CD4-positive, alpha-beta T cell (primary cell): ENCODE data around the gene NKD1. TPM values are rescaled to one million over a fixed set of nuclear protein-coding genes. Genes with fewer than 3 reads are reported as not detected.

Experiments used
- ATAC-seq: fragments of 200-7000 bp; cut with Tn5 transposase; one replicate; pipeline ENCODE4 v1.10.0; 2022; ENCODE audit warnings: mild to moderate bottlenecking; ENCODE audit not compliant: poor library complexity
- CTCF ChIA-PET: fragments of 350-600 bp; sonication (Branson Sonifier 250); formaldehyde crosslinking; loops from one replicate; lab custom pipeline; 2021; ENCODE audit warnings: antibody characterized with exemption, inconsistent platforms; lab: Charles Lee
- POLR2A ChIA-PET: fragments of 350-600 bp; sonication (Branson Sonifier 250); formaldehyde crosslinking; loops from one replicate; lab custom pipeline; 2021; ENCODE audit warnings: antibody characterized with exemption, inconsistent platforms; lab: Charles Lee
- DNase-seq, 14 experiments: peaks; one replicate each; pipeline ENCODE4 v3.0.0-alpha.2; 2013 to 2020; ENCODE audit warnings: mixed read lengths in 2 of 14
- H3K27ac ChIP-seq, 2 donors: one replicate each; pipeline versions ENCODE4 v1.5.1 to v1.7.0; 2013; ENCODE audit warnings: low read length in 2 of 2, low read depth in 1 of 2, mild to moderate bottlenecking in 1 of 2
- H3K27me3 ChIP-seq, 2 experiments: 1 replicate in 1 of 2; 2 replicates in 1 of 2; pipeline versions ENCODE4 v1.6.1 to v1.7.0; 2013; ENCODE audit warnings: low read length in 2 of 2, control low read depth in 1 of 2, mild to moderate bottlenecking in 1 of 2, moderate library complexity in 1 of 2; ENCODE audit not compliant: insufficient read depth in 2 of 2, control insufficient read depth in 1 of 2
- H3K36me3 ChIP-seq: one replicate; pipeline ENCODE4 v1.6.1; 2013; ENCODE audit warnings: low read length, control low read depth; ENCODE audit not compliant: insufficient read depth
- H3K4me1 ChIP-seq: one replicate; pipeline ENCODE4 v1.6.1; 2013; ENCODE audit warnings: low read length, control low read depth; ENCODE audit not compliant: insufficient read depth
- H3K4me3 ChIP-seq: one replicate; pipeline ENCODE4 v1.5.1; 2013; ENCODE audit warnings: mild to moderate bottlenecking, low read length, moderate library complexity
- H3K9me3 ChIP-seq, 2 experiments: 1 replicate in 1 of 2; 2 replicates in 1 of 2; pipeline versions ENCODE4 v1.6.1 to v1.7.0; 2013; ENCODE audit warnings: low read length in 2 of 2, mild to moderate bottlenecking in 2 of 2, control low read depth in 1 of 2, moderate library complexity in 1 of 2; ENCODE audit not compliant: control insufficient read depth in 1 of 2, insufficient read depth in 1 of 2
- H3K27ac Mint-ChIP-seq: one replicate; pipeline ENCODE4 v1.8.0; 2020; ENCODE audit warnings: mixed read lengths
- H3K27me3 Mint-ChIP-seq: one replicate; pipeline ENCODE4 v1.8.0; 2021; ENCODE audit warnings: mixed read lengths
- H3K36me3 Mint-ChIP-seq: one replicate; pipeline ENCODE4 v1.8.0; 2021; ENCODE audit warnings: low read depth, mixed read lengths
- H3K4me1 Mint-ChIP-seq: one replicate; pipeline ENCODE4 v1.8.0; 2021; ENCODE audit warnings: low read depth, mixed read lengths
- H3K4me3 Mint-ChIP-seq: one replicate; pipeline ENCODE4 v1.8.0; 2020; ENCODE audit warnings: mild to moderate bottlenecking, mixed read lengths
- H3K9me3 Mint-ChIP-seq: one replicate; pipeline ENCODE4 v1.8.0; 2020; ENCODE audit warnings: mixed read lengths
- CTCF ChIP-seq: fragments of 200-600 bp; IDR thresholded peaks from one replicate; pipeline ENCODE4 v1.8.0; 2022; ENCODE audit warnings: antibody characterized with exemption, mild to moderate bottlenecking
- intact Hi-C, 2 experiments: fragments of 100-400 bp; cut with DNase I in 1 of 2; cut with micrococcal nuclease in 1 of 2; formaldehyde crosslinking; loops; one replicate each; pipeline versions ENCODE4 v1.15.1 to v1.9.0; 2023 to 2025; cut with DNase I, micrococcal nuclease
- total RNA-seq, 174 experiments: library from RNA in 2 of 174; stranded (reverse) in 2 of 174; gene quantifications; one replicate each; pipeline ENCODE4 v1.2.3 and lab custom pipeline; 2021 to 2026

NKD1 gene
- total RNA-seq, 2 experiments from 2014 or later, result 6.1 to 9.8 TPM

- no peak for TF ChIP-seq CTCF
- no peaks in the 10 kb centered on the region for H3K36me3 ChIP-seq
- no peaks in the 10 kb centered on the region for H3K4me1 ChIP-seq
- Mint-ChIP-seq H3K27ac (no peak overlapping the region), H3K27me3 (no peaks in the 10 kb centered on the region), H3K36me3 (no peaks in the 10 kb centered on the region), H3K4me1 (no peaks in the 10 kb centered on the region), H3K4me3 (no peak overlapping the region), H3K9me3 (peaks cover 9% of the 10 kb centered on the region)
- intact Hi-C loops, result no loop called here
- CTCF ChIA-PET, result no interaction called here
- ATAC-seq, result no peak
- H3K9me3 ChIP-seq, result peaks cover 7 to 8% of the 10 kb centered on the region in 2 experiments
- H3K27me3 ChIP-seq, result no peaks in the 10 kb centered on the region
- no peak for DNase-seq
- no peak overlapping the region for H3K4me3 ChIP-seq
- POLR2A ChIA-PET, result no interaction called here
- no peak overlapping the region for H3K27ac ChIP-seq
Observed at GRCh38 chr16:50533317-50533716, 14.9 kb upstream of the NKD1 start.

GRCh38 chr16:50534091-50534490 lies 14.1 kb upstream of the NKD1 start:
- H3K4me1 Mint-ChIP-seq, result no peaks in the 10 kb centered on the region
- ChIA-PET POLR2A (no interaction called here), CTCF (no interaction called here)
- no peak for TF ChIP-seq CTCF
- Histone ChIP-seq H3K4me3 (no peak overlapping the region), H3K27me3 (no peaks in the 10 kb centered on the region), H3K9me3 (peaks cover 6 to 7% of the 10 kb centered on the region in 2 experiments), H3K27ac (no peak overlapping the region), H3K4me1 (no peaks in the 10 kb centered on the region), H3K36me3 (no peaks in the 10 kb centered on the region)
- no peaks in the 10 kb centered on the region for H3K36me3 Mint-ChIP-seq
- H3K27me3 Mint-ChIP-seq, result no peaks in the 10 kb centered on the region
- ATAC-seq, result no peak
- peaks cover 9% of the 10 kb centered on the region for H3K9me3 Mint-ChIP-seq
- no peak overlapping the region for H3K4me3 Mint-ChIP-seq
- intact Hi-C loops, result no loop called here
- no peak overlapping the region for H3K27ac Mint-ChIP-seq
- no peak for DNase-seq

- Histone ChIP-seq H3K9me3 (peaks cover 2 to 7% of the 10 kb centered on the region in 2 experiments), H3K36me3 (no peaks in the 10 kb centered on the region), H3K4me3 (no peak overlapping the region), H3K4me1 (no peaks in the 10 kb centered on the region), H3K27ac (no peak overlapping the region), H3K27me3 (no peaks in the 10 kb centered on the region)
- Mint-ChIP-seq H3K4me3 (no peak overlapping the region), H3K36me3 (no peaks in the 10 kb centered on the region), H3K4me1 (no peaks in the 10 kb centered on the region), H3K27ac (no peak overlapping the region), H3K9me3 (peaks cover 7% of the 10 kb centered on the region), H3K27me3 (no peaks in the 10 kb centered on the region)
- ATAC-seq, result no peak
- ChIA-PET CTCF (no interaction called here), POLR2A (no interaction called here)
- no peak for TF ChIP-seq CTCF
- DNase-seq, result no peak
- intact Hi-C loops, result no loop called here
Observed at GRCh38 chr16:50534556-50534955, 13.6 kb upstream of the NKD1 start.
